IMR-90 (cell line): Measurements from ENCODE around the gene PTPMT1. TPM values are rescaled to one million over a fixed set of nuclear protein-coding genes. Genes with fewer than 3 reads are reported as not detected.
A peak's percentile ranks its signal among the peaks of the same experiment; 100 is the strongest.

Source experiments
- ATAC-seq: fragments of 200-7000 bp; cut with Tn5 transposase; 2 replicates; pipeline ENCODE4 v1.9.1; 2020; ENCODE audit warnings: low read depth, mild to moderate bottlenecking, moderate library complexity
- Bru-seq: library from RNA; stranded (reverse); fragments of 400-500 nt; gene quantifications from one replicate; lab custom pipeline; 2021; lab: Mats Ljungman, UMichigan
- BruChase-seq, 2 experiments: library from RNA; stranded (reverse); fragments of 400-500 nt; gene quantifications; one replicate each; lab custom pipeline; 2021; lab: Mats Ljungman, UMichigan
- BruUV-seq: library from RNA; stranded (reverse); fragments of 400-500 nt; replicated peaks from 2 replicates; lab custom pipeline; 2021; lab: Mats Ljungman, UMichigan
- CTCF ChIA-PET: fragments of 300-600 bp; formaldehyde crosslinking; extraction: SDS; loops from one replicate; lab custom pipeline; 2021; ENCODE audit warnings: antibody characterized with exemption; lab: Yijun Ruan, JAX
- POLR2A ChIA-PET: fragments of 300-600 bp; sonication (Branson Sonifier 250); formaldehyde crosslinking; loops from one replicate; lab custom pipeline; 2022; ENCODE audit warnings: antibody characterized with exemption; ENCODE audit not compliant: unreplicated experiment; lab: Charles Lee
- DNase-seq: peaks from one replicate; pipeline ENCODE4 v3.0.0; 2013
- H2AFZ ChIP-seq: replicated peaks from 2 replicates; pipeline ENCODE3; 2013; ENCODE audit warnings: low read length, mild to moderate bottlenecking; ENCODE audit not compliant: poor library complexity
- H2AK5ac ChIP-seq: 2 replicates; pipeline ENCODE4 v1.6.1; 2013; ENCODE audit warnings: low read depth, low read length, inconsistent platforms
- H2AK9ac ChIP-seq: replicated peaks from 2 replicates; pipeline ENCODE3; 2013; ENCODE audit warnings: mild to moderate bottlenecking, low read depth, low read length, moderate library complexity; ENCODE audit not compliant: poor library complexity
- H2BK120ac ChIP-seq: 2 replicates; pipeline ENCODE4 v1.6.1; 2013; ENCODE audit warnings: low read depth, low read length, inconsistent platforms
- H2BK15ac ChIP-seq: 3 replicates; pipeline ENCODE4 v1.6.1; 2013; ENCODE audit warnings: low read depth, low read length, inconsistent platforms
- H2BK20ac ChIP-seq: 2 replicates; pipeline ENCODE4 v1.6.1; 2013; ENCODE audit warnings: low read depth, mild to moderate bottlenecking, inconsistent platforms, low read length, moderate library complexity
- H2BK5ac ChIP-seq: 2 replicates; pipeline ENCODE4 v1.6.1; 2013; ENCODE audit warnings: mild to moderate bottlenecking, low read depth, low read length, inconsistent platforms; ENCODE audit not compliant: poor library complexity, severe bottlenecking
- H3K14ac ChIP-seq: replicated peaks from 2 replicates; pipeline ENCODE4 v1.6.1; 2013; ENCODE audit warnings: low read depth, low read length, inconsistent platforms
- H3K18ac ChIP-seq: 2 replicates; pipeline ENCODE4 v1.6.1; 2013; ENCODE audit warnings: low read depth, low read length, control low read depth
- H3K23ac ChIP-seq: 2 replicates; pipeline ENCODE4 v1.6.1; 2013; ENCODE audit warnings: low read depth, low read length, inconsistent platforms
- H3K27ac ChIP-seq: 2 replicates; pipeline ENCODE4 v1.5.1; 2013; ENCODE audit warnings: mild to moderate bottlenecking, control low read depth, low read length; ENCODE audit not compliant: insufficient read depth
- H3K27me3 ChIP-seq: 2 replicates; pipeline ENCODE4 v1.6.1; 2013; ENCODE audit warnings: low read length; ENCODE audit not compliant: control insufficient read depth, insufficient read depth
- H3K36me3 ChIP-seq: 2 replicates; pipeline ENCODE4 v1.6.1; 2013; ENCODE audit warnings: low read length, mixed read lengths; ENCODE audit not compliant: control insufficient read depth, insufficient read depth
- H3K4ac ChIP-seq: 2 replicates; pipeline ENCODE4 v1.6.1; 2013; ENCODE audit warnings: low read depth, low read length, inconsistent platforms
- H3K4me1 ChIP-seq: 2 replicates; pipeline ENCODE4 v1.6.1; 2013; ENCODE audit warnings: low read length, mixed read lengths; ENCODE audit not compliant: control insufficient read depth, insufficient read depth
- H3K4me2 ChIP-seq: 2 replicates; pipeline ENCODE4 v1.6.1; 2013; ENCODE audit warnings: low read depth, mild to moderate bottlenecking, control low read depth, low read length, moderate library complexity
- H3K4me3 ChIP-seq: 2 replicates; pipeline ENCODE4 v1.5.1; 2013; ENCODE audit warnings: low read depth, mild to moderate bottlenecking, control low read depth, low read length, moderate library complexity; ENCODE audit not compliant: insufficient read depth
- H3K56ac ChIP-seq: 2 replicates; pipeline ENCODE4 v1.6.1; 2013; ENCODE audit warnings: low read length, inconsistent platforms; ENCODE audit not compliant: insufficient read depth; ENCODE audit errors: extremely low read depth
- H3K79me1 ChIP-seq, 2 experiments: 2 replicates each; pipeline ENCODE4 v1.6.1; 2013; ENCODE audit warnings: low read length in 2 of 2, inconsistent platforms in 1 of 2, low read depth in 1 of 2
- H3K9ac ChIP-seq: 2 replicates; pipeline ENCODE4 v1.6.1; 2013; ENCODE audit warnings: low read depth, low read length, control low read depth
- H3K9me1 ChIP-seq: 2 replicates; pipeline ENCODE4 v1.6.1; 2013; ENCODE audit warnings: low read length, inconsistent platforms; ENCODE audit not compliant: insufficient read depth
- H3K9me3 ChIP-seq: 2 replicates; pipeline ENCODE4 v1.6.1; 2013; ENCODE audit warnings: low read length; ENCODE audit not compliant: control insufficient read depth, insufficient read depth
- H4K20me1 ChIP-seq: 2 replicates; pipeline ENCODE4 v1.6.1; 2013; ENCODE audit warnings: low read length, inconsistent platforms; ENCODE audit not compliant: insufficient read depth
- H4K5ac ChIP-seq: 2 replicates; pipeline ENCODE4 v1.6.1; 2013; ENCODE audit warnings: mild to moderate bottlenecking, low read depth, low read length, control low read depth
- H4K8ac ChIP-seq, 2 experiments: 2 replicates each; pipeline ENCODE4 v1.6.1; 2013; ENCODE audit warnings: low read depth in 2 of 2, low read length in 2 of 2, control low read depth in 1 of 2, inconsistent platforms in 1 of 2
- H4K91ac ChIP-seq: 2 replicates; pipeline ENCODE4 v1.6.1; 2013; ENCODE audit warnings: low read depth, low read length, inconsistent platforms; ENCODE audit not compliant: insufficient read depth
- BHLHE40 ChIP-seq: fragments of 150-350 bp; IDR thresholded peaks from 2 replicates; pipeline ENCODE4 v1.6.1; 2016; ENCODE audit warnings: mild to moderate bottlenecking, low read depth, low read length
- CEBPB ChIP-seq: IDR thresholded peaks from 2 replicates; pipeline ENCODE4 v1.6.1; 2012; ENCODE audit warnings: low read depth, low read length, improper control_type of control experiment
- CHD1 ChIP-seq: IDR thresholded peaks from 2 replicates; pipeline ENCODE4 v1.6.1; 2012; ENCODE audit warnings: low read depth, low read length, improper control_type of control experiment
- CTCF ChIP-seq: conservative IDR thresholded peaks from 2 replicates; pipeline ENCODE4 v1.5.1; 2012; ENCODE audit warnings: mild to moderate bottlenecking, low read depth, low read length, improper control_type of control experiment
- FOS ChIP-seq: fragments of 150-350 bp; IDR thresholded peaks from 2 replicates; pipeline ENCODE4 v1.6.1; 2016; ENCODE audit warnings: low read depth, low read length
- MAFK ChIP-seq: IDR thresholded peaks from 2 replicates; pipeline ENCODE4 v1.6.1; 2012; ENCODE audit warnings: low read depth, low read length, improper control_type of control experiment
- MXI1 ChIP-seq: IDR thresholded peaks from 2 replicates; pipeline ENCODE4 v1.6.1; 2012; ENCODE audit warnings: low read depth, mild to moderate bottlenecking, low read length, moderate library complexity, borderline replicate concordance
- RCOR1 ChIP-seq: IDR thresholded peaks from 2 replicates; pipeline ENCODE4 v1.6.1; 2012; ENCODE audit warnings: mild to moderate bottlenecking, low read length, improper control_type of control experiment; ENCODE audit not compliant: insufficient replicate concordance
- RFX5 ChIP-seq: IDR thresholded peaks from 2 replicates; pipeline ENCODE4 v1.8.0; 2012; ENCODE audit warnings: low read depth, mild to moderate bottlenecking, low read length, moderate library complexity
- SMC3 ChIP-seq: fragments of 150-350 bp; IDR thresholded peaks from 2 replicates; pipeline ENCODE4 v1.6.1; 2016; ENCODE audit warnings: low read depth, mild to moderate bottlenecking, antibody characterized with exemption, low read length, moderate library complexity
- WGBS, 2 experiments: methylation state at CpG; one replicate each; pipeline versions ENCODE4 v1.1.5 to v1.1.7; 2013; ENCODE audit warnings: missing lambda C conversion rate in 2 of 2; ENCODE audit not compliant: insufficient read length in 1 of 2; ENCODE audit errors: extremely low coverage in 2 of 2; 5-methylcytosine and 5-hydroxymethylcytosine counted together
- dilution Hi-C: fragments of 300-500 bp; cut with HindIII; formaldehyde crosslinking; loops from one replicate; pipeline ENCODE4 v1.14.3; 2018; ENCODE audit warnings: low sequenced_read_pairs; ENCODE audit not compliant: unreplicated experiment
- in situ Hi-C: fragments of 300-500 bp; cut with MboI; formaldehyde crosslinking; loops from 3 replicates; pipeline ENCODE4 v1.14.3; 2019; ENCODE audit warnings: low sequenced_read_pairs, inconsistent platforms, mixed read lengths
- intact Hi-C: fragments of 100-400 bp; cut with micrococcal nuclease; formaldehyde crosslinking; loops from 2 replicates; pipeline ENCODE4 v1.10.0; 2022
- long read RNA-seq: library from polyadenylated mRNA; unstranded; transcript quantifications from one replicate; pipeline ENCODE4 v2.0.0, GENCODE V29; 2021; ENCODE audit not compliant: unreplicated experiment
- polyA plus RNA-seq, 3 experiments: library from polyadenylated mRNA; depleted of rRNA; stranded (reverse); fragments of >200 nt; gene quantifications; 2 replicates each; pipeline ENCODE4 v1.2.3, GENCODE V29; 2012; ENCODE audit warnings: low replicate concordance in 1 of 3
- total RNA-seq: library from RNA; depleted of rRNA; stranded (reverse); fragments of >200 nt; gene quantifications from 2 replicates; pipeline ENCODE4 v1.2.3, GENCODE V29; 2012; rRNA removed
- TF ChIP-seq, protein P1 (sequence below): fragments of 150-350 bp; IDR thresholded peaks from 2 replicates; pipeline ENCODE4 v1.6.1; 2017; ENCODE audit warnings: mild to moderate bottlenecking, antibody characterized with exemption, low read length, low read depth

PTPMT1 gene
- total RNA-seq (51.4 and 55.0 TPM in 2 replicates), polyA plus RNA-seq (2012; rRNA removed) (51.6 and 58.3 TPM in 2 replicates), Bru-seq, nascent RNA (percentile 71 among the genes with signal in this experiment), BruChase-seq, experiment 1, labeled RNA remaining after a 6-hour chase (percentile 73 among the genes with signal in this experiment), BruChase-seq, experiment 2, labeled RNA remaining after a 2-hour chase (percentile 59 among the genes with signal in this experiment)
- polyA plus RNA-seq (2012; cell fraction: cytosol; rRNA removed), result 77.4 and 85.2 TPM in 2 replicates
- 29.3 and 32.5 TPM in 2 replicates for polyA plus RNA-seq (2012; cell fraction: nucleus; rRNA removed; ENCODE audit: low replicate concordance)
- long read RNA-seq, transcript PTPMT1-203 (2 exons, 1,014 nt), result minor isoform, 5 of 64 reads
- long read RNA-seq, transcript PTPMT1-202 (4 exons, 768 nt), result major isoform, 33 of 64 reads
- long read RNA-seq, transcript PTPMT1-201 (3 exons, 928 nt), result minor isoform, 13 of 64 reads
- long read RNA-seq, transcript PTPMT1-205 (3 exons, 1,611 nt), result minor isoform, 11 of 64 reads
- long read RNA-seq, partial matches to known transcripts, result 1 of 64 reads
- long read RNA-seq, other reads (novel, unspliced or antisense), result 1 of 64 reads

- intact Hi-C loops (no loop called here), dilution Hi-C loops (no loop called here), in situ Hi-C loops (no loop called here)
- DNase-seq (peak; percentile 61), ATAC-seq (peak; percentile 99)
- Histone ChIP-seq H3K9ac (peak within 1 kb of the TSS; percentile 96), H4K8ac (peak within 1 kb of the TSS; percentile 97 to 100), H3K4me1 (peaks cover 4% of the 10 kb centered on the region), H3K27me3 (no peaks in the 10 kb centered on the region), H3K14ac (peak within 1 kb of the TSS; percentile 94), H2BK15ac (peak within 1 kb of the TSS; percentile 57; the same call in 1 of the 3 replicates), H3K4me2 (peak within 1 kb of the TSS; percentile 90), H4K5ac (peak within 1 kb of the TSS; percentile 94), H3K23ac (peak within 1 kb of the TSS; percentile 95), H3K9me3 (no peaks in the 10 kb centered on the region), H4K91ac (peak within 1 kb of the TSS; percentile 75), H3K36me3 (peaks cover 10% of the 10 kb centered on the region), H3K56ac (peak within 1 kb of the TSS; percentile 71), H3K27ac (peak within 1 kb of the TSS; percentile 88), H2AK5ac (peak within 1 kb of the TSS; percentile 93), H3K9me1 (peaks cover 3% of the 10 kb centered on the region; the same call in 1 of the 2 replicates), H4K20me1 (no peaks in the 10 kb centered on the region), H2BK20ac (no peak within 1 kb of the TSS), H2AFZ (peak within 1 kb of the TSS; percentile 99), H3K18ac (peak within 1 kb of the TSS; percentile 67), H3K79me1 (peaks cover 28 to 50% of the 10 kb centered on the region in 2 experiments), H2BK5ac (peak within 1 kb of the TSS; percentile 85), H3K4ac (peak within 1 kb of the TSS; percentile 90), H2AK9ac (peak within 1 kb of the TSS; percentile 99), H2BK120ac (peak within 1 kb of the TSS; percentile 70; the same call in 1 of the 2 replicates), H3K4me3 (peak within 1 kb of the TSS; percentile 95)
- POLR2A ChIA-PET, result interaction anchor here (0.6 to 1.1 kb wide), 2 partner anchors 13 to 37 kb away, joined by 3 read pairs; no protein-coding TSS in a partner anchor
- CTCF ChIA-PET, result interaction anchor here (1.5 kb wide), 1 partner anchor 12 kb away, joined by 4 read pairs; no protein-coding TSS in a partner anchor
- 0% methylated on average over 56 of the region's 86 CpGs; no CpG with 5 or more reads in 1 of the 2 experiments for WGBS, 2 experiments
- BruUV-seq, result no TSS peak
- TF ChIP-seq CEBPB (no peak), FOS (no peak), RFX5 (no peak), SMC3 (no peak), CHD1 (no peak), RCOR1 (no peak), BHLHE40 (peak; percentile 32; the same call in 1 of the 2 replicates), MAFK (no peak), MXI1 (peak; percentile 61; the same call in 1 of the 2 replicates), CTCF (no peak)
- TF ChIP-seq, protein P1, sequence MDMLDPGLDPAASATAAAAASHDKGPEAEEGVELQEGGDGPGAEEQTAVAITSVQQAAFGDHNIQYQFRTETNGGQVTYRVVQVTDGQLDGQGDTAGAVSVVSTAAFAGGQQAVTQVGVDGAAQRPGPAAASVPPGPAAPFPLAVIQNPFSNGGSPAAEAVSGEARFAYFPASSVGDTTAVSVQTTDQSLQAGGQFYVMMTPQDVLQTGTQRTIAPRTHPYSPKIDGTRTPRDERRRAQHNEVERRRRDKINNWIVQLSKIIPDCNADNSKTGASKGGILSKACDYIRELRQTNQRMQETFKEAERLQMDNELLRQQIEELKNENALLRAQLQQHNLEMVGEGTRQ, result no peak
Observed at GRCh38 chr11:47565340-47566148, at the start of gene PTPMT1. TSS of gene PTPMT1 (plus strand) at chr11:47565599. CDS start at chr11:47565623, 24 bp downstream.
